C4-2B (cell line): Measurements from ENCODE around the gene CNTNAP5.

Experiments
- CTCF ChIP-seq: fragments of 450-650 bp; conservative IDR thresholded peaks from 2 replicates; pipeline ENCODE4 v1.5.1; 2017; ENCODE audit warnings: mild to moderate bottlenecking
- ZFX ChIP-seq: fragments of 450-650 bp; IDR thresholded peaks from 2 replicates; pipeline ENCODE4 v1.6.1; 2017

GRCh38 chr2:124163840-124164239 lies 138.8 kb downstream of the CNTNAP5 start:
- no peak for TF ChIP-seq CTCF
- no peak for TF ChIP-seq ZFX
